C4-2B (cell line): ENCODE data around the gene SYNDIG1.

Experiments
- H3K27ac ChIP-seq: fragments of 450-650 bp; 2 replicates; pipeline ENCODE4 v1.5.1; 2017
- CTCF ChIP-seq: fragments of 450-650 bp; conservative IDR thresholded peaks from 2 replicates; pipeline ENCODE4 v1.5.1; 2017; ENCODE audit warnings: mild to moderate bottlenecking
- ZFX ChIP-seq: fragments of 450-650 bp; IDR thresholded peaks from 2 replicates; pipeline ENCODE4 v1.6.1; 2017

SYNDIG1 gene

DNA sequence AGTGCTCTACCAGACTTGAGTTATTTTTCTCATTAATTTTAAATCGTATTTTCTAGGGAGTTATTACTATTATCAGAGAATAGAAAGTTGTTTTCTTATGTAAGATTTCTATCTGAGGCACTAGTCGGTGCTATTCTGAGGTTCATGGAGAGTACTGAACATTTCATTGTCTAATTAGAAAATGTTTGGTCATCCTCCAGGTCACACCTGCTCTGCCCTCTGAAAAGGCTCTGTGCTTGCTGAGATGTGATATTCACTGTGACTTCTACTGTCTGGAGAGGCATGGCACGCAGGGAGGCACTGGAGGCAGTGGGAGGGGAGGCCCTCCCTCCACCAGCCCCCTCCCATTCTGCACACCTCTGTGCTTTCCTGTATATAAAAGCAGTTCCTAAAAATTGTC, 3.0 kb downstream of the SYNDIG1 start:
- no peak overlapping the region for H3K27ac ChIP-seq
- TF ChIP-seq CTCF (no peak), ZFX (no peak)

DNA sequence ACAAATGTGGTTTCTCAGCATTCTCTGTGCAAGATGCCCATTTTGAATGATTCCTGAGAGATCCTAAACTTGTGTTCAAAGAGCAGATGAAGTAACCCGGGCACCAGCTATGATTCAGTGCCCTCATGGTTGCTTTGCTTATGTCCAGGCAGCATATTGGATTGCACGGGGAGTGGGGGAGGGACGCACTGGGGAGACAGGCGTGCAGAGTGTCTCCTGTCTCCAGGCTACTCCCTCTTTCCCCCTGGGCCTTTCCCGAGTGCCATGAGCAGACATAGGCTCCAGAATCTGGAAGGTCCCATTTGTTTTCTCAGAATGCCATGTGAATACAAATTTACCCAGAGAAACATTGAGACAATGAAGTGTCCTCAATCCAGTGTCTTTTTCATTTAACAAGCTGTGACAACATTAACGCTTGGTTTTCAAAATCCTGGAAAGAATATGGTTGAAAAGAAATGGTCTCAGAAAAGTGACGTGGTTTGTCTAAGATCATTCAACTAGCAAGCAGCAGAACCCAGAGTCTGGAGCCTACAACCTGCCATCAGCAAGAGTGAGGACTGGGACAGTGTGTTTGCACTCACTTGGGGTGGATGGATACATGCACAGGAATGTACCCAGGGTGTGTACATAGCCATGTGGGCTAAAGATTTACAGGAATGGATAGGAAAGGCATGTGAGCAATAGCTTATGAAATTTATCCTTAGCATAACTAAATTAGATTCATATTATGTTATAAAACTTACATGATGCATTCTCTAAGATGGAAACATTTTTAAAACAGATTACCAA, 4.2 kb downstream of the SYNDIG1 start:
- no peak overlapping the region for H3K27ac ChIP-seq
- no peak for TF ChIP-seq ZFX
- TF ChIP-seq CTCF, result no peak

GRCh38 chr20:24477831-24478547, 8.6 kb downstream of the SYNDIG1 start:
- no peak overlapping the region for H3K27ac ChIP-seq
- TF ChIP-seq ZFX (no peak), CTCF (no peak)

DNA sequence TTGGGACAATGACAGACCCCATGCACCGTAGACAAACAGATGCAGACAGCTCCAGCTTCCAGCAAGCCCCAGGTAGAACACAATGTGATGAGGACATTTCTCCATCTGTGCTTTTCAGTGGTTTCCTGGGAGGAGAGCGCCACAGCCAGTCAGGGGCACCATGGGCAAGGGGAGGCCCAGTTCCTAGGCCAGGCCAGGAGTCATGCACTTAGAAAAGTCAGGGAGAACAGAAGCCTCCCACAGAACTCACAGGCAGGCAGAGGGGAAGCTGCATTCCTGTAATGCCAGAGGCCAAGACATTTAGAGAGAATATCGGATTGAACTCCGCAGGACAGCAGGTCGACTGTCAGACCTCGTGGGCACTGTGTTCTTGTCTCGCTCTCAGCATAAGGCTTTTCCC, 9.2 kb downstream of the SYNDIG1 start:
- H3K27ac ChIP-seq, result no peak overlapping the region
- no peak for TF ChIP-seq ZFX

DNA sequence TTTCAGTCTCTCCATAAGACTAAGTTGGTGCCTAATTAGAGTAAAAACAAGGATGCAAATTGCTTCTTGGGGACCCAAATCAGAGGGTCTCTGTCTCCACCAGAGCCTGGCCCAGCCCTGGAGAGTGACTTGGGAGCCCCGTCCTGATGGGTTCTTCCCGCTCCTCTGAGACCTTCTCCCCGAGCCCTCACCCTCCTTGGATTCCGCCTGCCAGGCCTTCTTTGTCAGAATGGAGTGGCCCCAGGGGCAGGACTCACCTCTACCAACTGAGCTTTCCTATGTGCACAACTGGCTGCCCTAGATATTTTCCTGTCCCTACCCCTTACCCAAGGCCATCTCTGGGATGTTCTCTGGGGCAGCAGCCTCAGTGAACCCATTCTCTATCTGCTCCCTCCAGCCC, 9.7 kb downstream of the SYNDIG1 start:
- TF ChIP-seq CTCF (no peak), ZFX (no peak)
- no peak overlapping the region for H3K27ac ChIP-seq

DNA sequence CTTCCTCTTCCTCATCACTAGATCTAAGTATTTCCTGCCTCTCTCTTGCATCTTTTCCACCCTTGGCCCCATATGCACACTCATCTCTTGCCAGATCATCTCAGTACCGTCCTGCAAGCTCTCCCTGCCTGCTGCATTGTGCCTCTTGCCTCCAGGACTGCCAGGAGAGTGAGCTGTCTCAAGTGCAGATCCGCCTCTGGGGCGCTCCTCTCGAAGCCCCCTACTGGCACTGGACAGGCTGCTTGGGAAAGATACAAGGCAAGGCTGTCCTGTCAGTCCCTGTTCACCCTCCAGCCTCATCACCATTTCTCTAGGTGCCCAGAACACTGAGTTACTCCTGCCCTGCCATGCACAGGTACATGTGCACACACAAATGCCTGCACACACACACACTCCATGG, 10.2 kb downstream of the SYNDIG1 start:
- H3K27ac ChIP-seq, result no peak overlapping the region
- TF ChIP-seq ZFX, result no peak
- no peak for TF ChIP-seq CTCF

DNA sequence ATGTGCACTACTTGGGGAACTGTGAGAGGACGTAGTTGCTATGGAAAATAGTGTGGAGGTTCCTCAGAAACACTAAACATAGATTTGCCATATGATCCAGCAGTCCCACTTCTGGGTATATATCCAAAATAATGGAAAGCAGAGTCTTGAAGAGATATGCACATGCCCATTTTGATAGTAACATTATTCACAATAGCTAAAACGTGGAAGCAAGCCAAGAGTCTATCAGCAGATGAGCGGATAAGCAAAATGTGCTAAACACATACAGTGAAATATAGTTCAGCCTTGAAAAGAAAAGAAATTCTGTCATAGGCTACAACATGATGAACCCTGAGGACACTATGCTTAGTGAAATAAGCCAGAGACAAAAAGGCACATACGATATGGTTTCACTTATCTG, 11.1 kb downstream of the SYNDIG1 start:
- H3K27ac ChIP-seq, result no peak overlapping the region
- TF ChIP-seq CTCF (no peak), ZFX (no peak)

- TF ChIP-seq ZFX, result no peak
- no peak for TF ChIP-seq CTCF
Observed at GRCh38 chr20:24481173-24481572, 11.7 kb downstream of the SYNDIG1 start.

More at GRCh38 chr20:24481173-24481572, 11.7 kb downstream of the SYNDIG1 start:
- no peak overlapping the region for H3K27ac ChIP-seq
